ENCODE measurements around the gene KLHL12.

Gene KLHL12

DNA sequence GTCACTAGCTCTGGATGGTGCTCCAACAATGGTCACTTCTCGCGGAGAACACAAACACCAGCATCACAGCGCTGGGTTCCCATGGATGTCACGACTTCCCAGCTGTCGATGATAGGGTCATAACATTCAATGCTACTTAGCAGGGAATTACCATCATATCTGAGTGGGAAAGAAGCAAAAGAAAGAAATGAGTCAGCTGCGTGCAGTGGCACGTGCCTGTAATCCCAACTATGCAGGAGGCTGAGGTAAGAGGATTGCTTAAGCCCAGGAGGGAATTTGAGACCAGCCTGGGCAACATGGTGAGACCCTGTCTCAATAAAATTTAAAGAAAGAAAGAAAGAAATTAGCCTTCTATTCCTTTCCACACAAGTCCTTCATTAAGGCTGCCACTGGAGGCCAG, 34.5 kb downstream of the KLHL12 start:
- no peak overlapping the region for H3K4me3 ChIP-seq (ENCODE audit: low read depth, low read length)
- DNase-seq (ENCODE audit: low read depth) = no peak

- no peak for DNase-seq (ENCODE audit: low read depth)
- H3K4me3 ChIP-seq (ENCODE audit: low read depth, low read length) = no peak overlapping the region
Measured at GRCh38 chr1:202890392-202890791, 36.6 kb downstream of the KLHL12 start.

DNA sequence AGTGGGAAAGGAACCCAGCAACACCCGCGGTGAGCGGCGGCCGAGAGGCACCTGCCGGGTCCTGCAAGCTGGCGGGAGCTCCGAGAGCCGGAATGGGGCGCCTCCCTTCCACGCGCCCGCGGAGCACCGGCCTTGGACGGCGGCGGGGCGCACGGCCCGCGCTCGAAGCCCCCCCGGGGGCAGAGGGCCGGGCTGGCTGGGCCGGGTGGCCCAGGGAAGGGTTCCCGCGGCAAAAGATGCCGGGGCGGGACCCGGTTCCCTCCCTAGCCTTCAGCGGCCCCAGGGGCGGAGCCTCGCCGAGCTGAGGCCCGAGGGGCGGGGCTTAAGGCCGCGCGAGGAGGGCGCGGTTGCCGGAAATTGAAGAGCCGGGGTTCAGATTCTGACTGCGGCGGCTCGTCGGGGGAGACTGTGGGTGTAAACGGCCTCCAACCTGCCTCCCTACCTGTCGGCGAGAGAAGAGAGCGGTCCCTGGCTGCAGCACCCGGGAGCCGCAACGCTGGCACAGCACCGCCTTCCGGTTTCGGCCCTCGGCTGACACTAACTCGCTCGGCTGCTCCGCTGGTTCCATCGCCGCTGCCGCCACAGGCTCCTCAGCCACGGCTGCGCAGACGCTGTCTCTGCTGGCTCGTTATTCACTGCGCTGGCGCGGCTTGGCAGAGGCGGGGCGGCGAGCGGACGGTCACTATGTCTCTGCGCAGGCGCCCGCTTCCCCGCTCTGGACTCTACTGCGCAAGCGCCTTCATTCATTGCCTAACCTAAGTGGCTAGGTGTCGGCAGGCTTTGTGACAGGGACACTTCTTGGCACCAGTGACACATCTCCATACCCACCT, 38.3 kb downstream of the KLHL12 start, which contains the start of gene RABIF:
TSS of gene RABIF (minus strand) at position 619 of the 830 bp plus-strand sequence. CDS start at position 568, 51 bp downstream.
- peak within 1 kb of the TSS; percentile 55 for H3K4me3 ChIP-seq (ENCODE audit: low read depth, low read length)
- peak; percentile 76 for DNase-seq (ENCODE audit: low read depth)

- peak overlapping the region; percentile 55 for H3K4me3 ChIP-seq (ENCODE audit: low read depth, low read length)
- no peak for DNase-seq (ENCODE audit: low read depth)
Measured at GRCh38 chr1:202888221-202888530, 38.9 kb downstream of the KLHL12 start.

DNA sequence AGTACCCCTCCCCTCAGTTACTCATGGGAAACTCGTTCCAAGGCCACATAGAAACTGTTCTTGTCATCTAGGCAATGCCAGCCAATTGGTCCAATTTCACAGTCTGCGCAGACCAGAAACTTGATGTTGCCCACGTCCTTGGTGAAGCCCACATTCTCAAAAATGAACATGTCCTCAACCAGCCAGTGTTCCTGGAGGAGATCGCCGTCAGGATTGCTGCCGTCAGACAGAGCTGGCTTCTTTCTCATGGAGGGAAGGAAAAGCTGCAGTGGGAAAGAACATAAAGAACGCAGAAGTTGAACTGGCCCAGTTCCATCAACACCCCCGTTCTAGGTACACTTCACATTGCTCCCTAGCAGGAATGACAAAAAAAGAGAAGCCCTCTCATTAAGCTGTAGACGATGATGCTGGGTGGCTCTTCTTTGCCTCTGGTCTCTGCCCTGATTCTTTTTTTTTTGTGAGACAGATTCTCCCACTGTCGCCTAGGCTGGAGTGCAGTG, 46.0 kb downstream of the KLHL12 start:
- no peak for DNase-seq (ENCODE audit: low read depth)
- H3K4me3 ChIP-seq (ENCODE audit: low read depth, low read length) = no peak overlapping the region

- no peak for DNase-seq (ENCODE audit: low read depth)
- no peak overlapping the region for H3K4me3 ChIP-seq (ENCODE audit: low read depth, low read length)
Measured at GRCh38 chr1:202880062-202880461, 47.0 kb downstream of the KLHL12 start.

GRCh38 chr1:202879128-202879527, 47.9 kb downstream of the KLHL12 start:
- no peak overlapping the region for H3K4me3 ChIP-seq (ENCODE audit: low read depth, low read length)
- no peak for DNase-seq (ENCODE audit: low read depth)

DNA sequence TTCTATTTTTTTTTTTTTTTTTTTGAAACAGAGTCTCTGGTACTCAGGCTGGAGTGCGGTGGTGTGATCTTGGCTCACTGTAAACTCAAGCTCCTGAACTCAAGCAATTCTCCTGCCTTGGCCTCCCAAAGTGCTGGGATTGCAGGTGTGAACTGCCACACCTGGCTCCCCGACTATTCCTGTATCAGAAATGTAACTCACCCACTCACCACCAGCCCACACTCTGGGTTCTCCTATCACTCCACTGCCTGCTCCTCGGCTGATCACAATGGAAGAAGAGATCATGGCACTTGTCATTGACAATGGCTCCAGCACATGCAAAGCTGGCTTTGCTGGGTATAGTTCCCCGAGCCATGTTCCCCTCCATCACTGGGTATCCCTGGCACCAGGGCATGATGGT, 54.0 kb downstream of the KLHL12 start:
- DNase-seq (ENCODE audit: low read depth) = no peak
- no peak overlapping the region for H3K4me3 ChIP-seq (ENCODE audit: low read depth, low read length)

DNA sequence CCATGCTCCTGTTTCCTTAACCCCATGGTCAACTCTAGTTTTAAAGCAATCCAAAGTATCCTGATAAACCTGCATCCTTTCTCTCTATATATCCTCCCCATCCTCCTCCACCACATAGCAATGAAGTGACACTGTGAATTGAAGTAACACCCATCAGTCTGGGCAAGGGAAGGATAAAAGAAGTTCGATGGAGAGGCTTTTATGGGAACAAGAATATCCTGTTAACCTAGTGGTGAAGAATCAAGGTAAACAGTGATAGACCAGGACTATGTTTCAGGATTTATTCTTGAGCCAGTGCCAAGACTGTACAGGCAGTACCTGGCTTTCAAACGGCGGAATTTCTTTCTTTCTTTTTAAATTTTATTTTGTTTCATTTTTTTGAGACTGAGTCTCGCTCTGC, 55.7 kb downstream of the KLHL12 start:
- DNase-seq (ENCODE audit: low read depth) = no peak
- H3K4me3 ChIP-seq (ENCODE audit: low read depth, low read length) = no peak overlapping the region

- H3K4me3 ChIP-seq (ENCODE audit: low read depth, low read length) = no peak overlapping the region
- DNase-seq (ENCODE audit: low read depth) = no peak
Measured at GRCh38 chr1:202862679-202863560, 64.1 kb downstream of the KLHL12 start.

DNA sequence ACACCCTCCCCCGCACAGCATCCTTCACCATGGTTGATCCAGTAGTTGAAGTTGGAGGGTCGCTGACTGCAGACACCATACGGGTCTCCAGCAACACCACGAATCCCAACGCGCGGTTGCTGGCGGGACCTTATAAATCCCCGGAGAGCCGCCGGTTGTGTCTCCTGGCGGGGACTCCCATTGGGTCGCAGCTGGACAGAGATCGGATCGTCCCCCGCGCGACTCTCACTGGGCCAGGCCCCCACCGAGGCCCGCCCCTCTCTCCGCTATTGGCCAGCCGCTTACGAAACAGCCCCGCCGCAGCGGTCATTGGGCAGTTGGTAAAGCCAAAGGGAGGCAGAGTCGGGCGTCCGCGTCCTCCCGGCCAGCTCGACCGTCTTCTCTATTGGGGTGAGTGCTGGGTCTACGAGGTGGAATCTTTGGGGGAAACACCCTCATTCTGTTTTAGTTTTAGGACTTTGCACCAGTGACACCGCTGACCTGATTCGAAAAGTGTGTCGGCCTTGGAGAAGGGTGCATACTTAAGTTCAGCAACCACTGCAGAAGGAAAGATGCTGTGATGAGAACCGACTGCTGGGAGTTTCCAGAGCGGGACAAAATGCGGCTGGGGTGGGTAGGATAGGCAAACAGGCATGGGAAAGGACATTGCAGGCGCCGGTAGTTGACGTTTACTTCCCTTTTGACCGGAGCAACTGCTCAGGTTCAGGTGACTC, 65.5 kb downstream of the KLHL12 start:
- DNase-seq (ENCODE audit: low read depth) = peak; percentile 49
- peak overlapping the region; percentile 69 for H3K4me3 ChIP-seq (ENCODE audit: low read depth, low read length)

GRCh38 chr1:202860744-202861419, 66.2 kb downstream of the KLHL12 start:
- peak overlapping the region; percentile 69 for H3K4me3 ChIP-seq (ENCODE audit: low read depth, low read length)
- no peak for DNase-seq (ENCODE audit: low read depth)

DNA sequence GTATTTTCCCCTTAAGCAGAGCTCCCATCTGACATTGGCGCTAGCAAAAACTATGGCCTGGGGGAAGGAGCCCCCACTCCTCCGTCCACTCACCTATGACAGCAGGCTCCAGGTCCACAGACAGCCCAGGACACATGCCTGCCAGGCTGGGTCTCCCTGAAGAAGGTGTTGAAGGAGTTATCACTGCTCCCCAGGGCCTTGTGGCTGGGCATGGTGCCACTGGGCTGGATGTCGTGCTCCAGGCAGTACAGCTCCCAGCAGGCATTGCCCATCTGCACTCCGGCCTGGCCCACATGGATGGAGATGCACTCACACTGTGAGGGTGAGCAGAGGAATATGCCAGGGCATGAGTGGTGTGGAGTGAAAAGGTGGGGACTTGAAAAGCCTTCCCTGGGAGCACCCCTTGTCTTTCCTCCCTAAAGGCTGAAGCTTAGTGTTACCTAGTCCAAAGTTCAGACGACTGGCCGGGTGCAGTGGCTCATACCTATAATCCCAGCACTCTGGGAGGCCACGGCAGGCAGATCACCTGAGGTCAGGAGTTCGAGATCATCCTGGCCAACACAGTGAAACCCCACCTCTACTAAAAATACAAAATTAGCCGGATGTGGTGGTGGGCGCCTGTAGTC, 68.1 kb downstream of the KLHL12 start:
- DNase-seq (ENCODE audit: low read depth) = no peak
- no peak overlapping the region for H3K4me3 ChIP-seq (ENCODE audit: low read depth, low read length)

DNA sequence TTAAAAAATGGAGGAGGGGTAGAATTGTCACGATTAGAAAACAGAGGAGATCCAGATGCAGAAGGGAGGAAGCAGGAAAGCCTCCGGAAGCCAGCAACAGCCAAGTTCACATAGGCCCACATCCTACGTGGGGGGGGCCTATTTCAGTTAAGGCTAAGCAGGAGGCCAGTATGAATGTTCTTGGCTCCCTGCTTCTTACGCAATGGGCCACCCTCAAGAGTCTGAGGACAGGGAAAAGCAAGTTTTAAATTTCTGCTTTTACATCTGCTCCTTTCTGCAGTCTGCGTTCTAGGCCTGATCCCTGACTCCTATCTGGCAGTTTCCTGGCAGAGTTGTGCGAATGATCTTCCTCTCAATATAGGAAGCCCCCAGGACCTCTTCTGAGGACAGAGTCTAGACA, 68.7 kb downstream of the KLHL12 start:
- H3K4me3 ChIP-seq (ENCODE audit: low read depth, low read length) = no peak overlapping the region

GRCh38 chr1:202857136-202857610, 69.9 kb downstream of the KLHL12 start:
- H3K4me3 ChIP-seq (ENCODE audit: low read depth, low read length) = no peak overlapping the region
- no peak for DNase-seq (ENCODE audit: low read depth)

More for the DNA sequence above, 68.7 kb downstream of the KLHL12 start:
- DNase-seq (ENCODE audit: low read depth) = peak; percentile 79

GRCh38 chr1:202856014-202856413, 71.0 kb downstream of the KLHL12 start:
- no peak for DNase-seq (ENCODE audit: low read depth)
- H3K4me3 ChIP-seq (ENCODE audit: low read depth, low read length) = no peak overlapping the region

GRCh38 chr1:202854787-202855186, 72.2 kb downstream of the KLHL12 start:
- H3K4me3 ChIP-seq (ENCODE audit: low read depth, low read length) = no peak overlapping the region

GRCh38 chr1:202852163-202852904, 74.7 kb downstream of the KLHL12 start:
- no peak overlapping the region for H3K4me3 ChIP-seq (ENCODE audit: low read depth, low read length)
- no peak for DNase-seq (ENCODE audit: low read depth)

More at GRCh38 chr1:202854787-202855186, 72.2 kb downstream of the KLHL12 start:
- no peak for DNase-seq (ENCODE audit: low read depth)

All from skeletal muscle cell (primary cell).